ENCODE measurements around the gene ADAM30. TPM values are rescaled to one million over a fixed set of nuclear protein-coding genes. Genes with fewer than 3 reads are reported as not detected.

ADAM30 gene
- polyA plus RNA-seq, 6 donors from 2014 or later: not detected

DNA sequence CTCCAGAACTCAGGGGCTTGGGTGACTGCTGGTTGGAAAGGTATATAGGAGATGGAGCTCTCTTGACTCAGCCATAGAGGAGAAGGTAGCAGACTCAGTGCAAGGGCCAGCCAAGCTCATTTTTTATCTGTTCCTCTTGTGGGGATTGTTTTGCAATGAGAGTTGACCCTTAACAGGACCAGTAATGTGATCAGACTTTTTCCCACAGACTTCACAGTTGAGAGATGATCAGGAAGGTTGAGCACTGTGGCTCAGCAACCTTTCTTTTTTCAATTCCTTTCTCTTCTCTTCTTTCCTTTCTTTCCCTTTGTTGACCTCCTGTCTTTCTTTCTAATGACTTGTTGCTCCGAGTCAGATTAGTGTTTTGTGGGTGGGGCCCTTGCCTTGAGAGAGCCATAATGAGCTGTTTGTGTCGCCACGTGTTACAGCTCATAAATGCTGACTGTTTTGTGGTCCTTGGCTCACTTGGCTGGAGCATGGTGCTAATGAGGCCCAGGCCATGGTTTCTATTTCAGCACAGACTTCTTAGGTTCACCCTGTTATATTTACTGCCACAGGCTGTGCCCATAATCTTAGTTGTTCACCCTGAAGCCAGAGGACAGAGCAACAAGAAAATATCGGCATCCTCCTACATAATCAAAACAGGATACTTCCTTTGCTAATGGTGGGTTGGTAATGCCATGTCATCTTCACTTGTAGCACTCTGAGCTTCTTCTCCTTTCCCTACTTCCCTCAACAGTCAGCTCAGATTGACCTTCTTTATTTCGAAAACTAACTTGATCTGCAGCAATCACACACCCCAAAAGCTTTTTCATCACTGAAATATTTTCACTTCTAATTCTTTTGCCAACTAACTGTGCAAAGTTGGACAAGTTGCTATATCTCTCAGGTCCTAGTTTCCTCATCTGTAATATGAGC lies 13.9 kb downstream of the ADAM30 start:
- no peak overlapping the region for H3K4me3 Mint-ChIP-seq
- peaks cover 15 to 39% (median 19%) of the 10 kb centered on the region in 3 donors for H3K27me3 Mint-ChIP-seq
- no peak overlapping the region for H3K27ac Mint-ChIP-seq
- DNase-seq (no peak), ATAC-seq (ENCODE audit: low read depth in 2 of 2) (no peak)
- H3K9me3 Mint-ChIP-seq: peaks cover 0 to 2% (median 0%) of the 10 kb centered on the region in 7 donors
- H3K4me1 Mint-ChIP-seq: no peaks in the 10 kb centered on the region
- no peaks in the 10 kb centered on the region for H3K36me3 Mint-ChIP-seq

DNA sequence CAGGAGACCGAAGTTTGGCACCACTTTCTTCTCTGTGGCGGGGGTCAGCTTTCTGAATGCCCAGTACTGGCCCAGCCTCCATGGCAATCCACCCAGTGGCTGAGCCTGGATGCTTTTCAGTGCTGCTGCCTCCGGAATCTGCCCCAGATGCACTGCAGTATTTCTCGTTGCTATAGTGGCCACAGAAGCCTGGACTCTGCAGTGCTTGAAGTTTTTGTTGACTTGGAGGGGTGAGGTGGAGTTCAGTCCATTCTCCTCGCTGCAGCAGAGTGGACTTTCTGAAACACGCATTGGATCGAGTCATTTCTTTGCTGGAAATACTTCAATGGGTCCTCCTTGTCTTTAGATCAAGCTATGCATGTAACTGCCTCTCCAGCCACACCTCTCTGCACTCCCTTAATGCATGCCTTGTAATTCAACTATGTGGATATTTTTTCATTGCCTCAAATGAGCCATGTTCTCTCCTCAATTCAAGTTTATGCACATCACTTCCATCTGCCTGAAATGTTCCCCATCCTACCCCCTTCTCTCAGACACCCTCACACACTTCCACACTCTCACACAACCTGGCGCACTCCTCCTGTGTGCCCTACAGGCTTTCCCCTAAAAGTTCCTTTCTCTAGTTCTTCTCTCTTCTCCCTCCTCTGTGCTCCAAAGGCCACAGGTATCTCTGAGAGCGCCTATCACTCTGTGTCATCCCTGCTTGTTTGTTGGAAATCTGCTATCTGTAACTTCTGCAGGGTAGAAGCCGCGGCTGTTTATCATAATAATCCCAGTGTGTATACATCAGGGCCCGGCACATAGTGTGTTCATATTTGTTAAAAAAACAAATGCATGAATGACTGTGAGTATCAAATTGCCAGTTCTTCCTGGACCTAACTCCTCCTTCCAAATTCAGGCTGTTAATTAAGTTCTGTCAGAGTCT lies 16.5 kb downstream of the ADAM30 start:
- no peaks in the 10 kb centered on the region for H3K4me1 Mint-ChIP-seq
- ATAC-seq (ENCODE audit: low read depth in 2 of 2): no peak
- DNase-seq: no peak
- H3K4me3 Mint-ChIP-seq: no peak overlapping the region
- no peaks in the 10 kb centered on the region for H3K36me3 Mint-ChIP-seq
- no peak overlapping the region for H3K27ac Mint-ChIP-seq
- no peaks in the 10 kb centered on the region for H3K9me3 Mint-ChIP-seq
- H3K27me3 Mint-ChIP-seq: peaks cover 10 to 27% (median 10%) of the 10 kb centered on the region in 3 donors

DNA sequence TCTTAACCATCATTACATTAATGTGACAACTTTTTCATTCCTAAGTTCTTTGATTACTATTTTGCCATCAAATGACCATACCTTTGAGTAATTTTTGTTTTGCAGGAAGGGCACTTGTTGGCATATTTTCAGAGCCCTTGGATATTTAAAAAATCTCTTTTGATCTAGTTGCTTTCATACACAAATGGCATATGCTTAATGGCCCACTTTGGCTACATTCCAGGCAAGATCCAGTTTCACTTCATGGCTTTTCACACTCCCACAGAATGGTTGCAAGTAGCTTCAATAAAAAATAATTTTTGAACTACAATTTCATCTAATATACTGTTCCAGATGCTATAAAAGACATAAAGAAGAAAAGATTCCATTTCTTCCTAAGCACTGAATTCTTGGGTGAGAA lies 18.1 kb downstream of the ADAM30 start:
- DNase-seq: no peak
- Mint-ChIP-seq H3K9me3 (no peaks in the 10 kb centered on the region), H3K4me1 (no peaks in the 10 kb centered on the region), H3K4me3 (no peak overlapping the region), H3K27me3 (peaks cover 10 to 27% (median 11%) of the 10 kb centered on the region in 3 donors), H3K36me3 (no peaks in the 10 kb centered on the region), H3K27ac (no peak overlapping the region)
- ATAC-seq (ENCODE audit: low read depth in 2 of 2): no peak

DNA sequence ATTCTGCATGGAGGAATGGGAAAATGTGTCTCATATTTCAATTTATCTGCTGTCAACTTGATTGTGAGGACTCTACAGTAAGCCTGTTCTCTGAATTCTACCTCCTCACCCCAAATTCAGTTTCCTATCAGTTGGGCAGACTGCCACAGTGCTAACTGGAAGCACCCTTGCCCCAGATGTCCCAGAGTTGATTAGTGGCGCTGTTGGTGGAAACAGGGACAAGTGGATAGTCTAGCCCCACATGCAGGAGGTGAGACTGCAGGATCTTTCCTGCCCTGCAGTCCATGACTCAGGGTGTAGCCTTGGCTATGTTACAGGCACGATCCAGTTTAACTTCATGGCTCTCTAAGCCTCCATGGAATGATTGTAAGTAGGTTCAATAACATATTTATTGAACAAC lies 22.1 kb downstream of the ADAM30 start:
- Mint-ChIP-seq H3K36me3 (no peaks in the 10 kb centered on the region), H3K27ac (no peak overlapping the region), H3K27me3 (peaks cover 14 to 31% (median 18%) of the 10 kb centered on the region in 3 donors), H3K4me3 (no peak overlapping the region), H3K4me1 (peaks cover 0 to 4% (median 3%) of the 10 kb centered on the region in 3 donors), H3K9me3 (no peaks in the 10 kb centered on the region)
- ATAC-seq (ENCODE audit: low read depth in 2 of 2): no peak
- DNase-seq: no peak

DNA sequence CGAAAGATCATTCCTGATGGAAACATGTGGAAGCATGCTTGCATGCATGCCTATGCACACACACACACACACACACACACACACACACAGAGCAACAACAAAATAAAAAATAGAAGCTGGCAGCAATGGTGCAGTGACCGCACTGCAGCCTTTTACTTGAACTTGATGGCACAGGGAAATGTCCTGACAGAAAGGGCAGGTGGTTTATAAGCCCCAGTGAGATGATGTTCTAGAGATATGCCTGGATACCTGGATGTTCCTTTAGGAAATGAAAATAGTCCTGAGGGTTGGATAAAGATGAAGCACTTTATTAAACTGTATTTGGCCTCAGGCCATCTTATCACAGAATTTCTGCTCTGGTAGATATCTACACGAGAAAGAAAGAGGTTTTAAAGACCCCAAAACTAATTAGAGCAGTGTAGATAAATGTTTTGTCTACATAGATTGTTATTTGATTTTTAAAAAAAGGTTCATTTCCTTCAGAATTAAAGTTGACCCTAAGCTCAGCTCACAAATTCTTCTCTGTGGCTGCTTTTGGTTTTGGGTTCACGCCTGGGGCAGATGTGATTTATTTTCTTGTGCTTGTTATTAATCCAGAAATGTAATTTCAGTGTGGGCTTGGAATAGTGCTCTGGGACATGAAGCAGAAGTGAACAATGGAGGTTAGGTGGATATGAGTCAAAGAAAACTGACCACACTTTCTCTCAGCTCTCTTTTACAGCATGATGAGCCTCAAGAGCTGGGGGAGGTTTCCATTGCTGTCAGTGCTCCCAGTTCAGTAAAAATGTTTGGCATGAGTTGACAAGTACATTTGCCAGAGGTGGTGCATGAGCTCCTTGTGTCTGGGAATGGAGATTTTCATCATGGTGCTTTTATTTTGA lies 22.9 kb downstream of the ADAM30 start:
- DNase-seq (no peak), ATAC-seq (ENCODE audit: low read depth in 2 of 2) (no peak)
- H3K9me3 Mint-ChIP-seq: no peaks in the 10 kb centered on the region
- peaks cover 0 to 4% (median 3%) of the 10 kb centered on the region in 3 donors for H3K4me1 Mint-ChIP-seq
- peak overlapping the region in 1 of 6 donors; percentile 28 for H3K27ac Mint-ChIP-seq
- H3K27me3 Mint-ChIP-seq: peaks cover 9 to 24% (median 18%) of the 10 kb centered on the region in 3 donors
- no peak overlapping the region for H3K4me3 Mint-ChIP-seq
- H3K36me3 Mint-ChIP-seq: no peaks in the 10 kb centered on the region

DNA sequence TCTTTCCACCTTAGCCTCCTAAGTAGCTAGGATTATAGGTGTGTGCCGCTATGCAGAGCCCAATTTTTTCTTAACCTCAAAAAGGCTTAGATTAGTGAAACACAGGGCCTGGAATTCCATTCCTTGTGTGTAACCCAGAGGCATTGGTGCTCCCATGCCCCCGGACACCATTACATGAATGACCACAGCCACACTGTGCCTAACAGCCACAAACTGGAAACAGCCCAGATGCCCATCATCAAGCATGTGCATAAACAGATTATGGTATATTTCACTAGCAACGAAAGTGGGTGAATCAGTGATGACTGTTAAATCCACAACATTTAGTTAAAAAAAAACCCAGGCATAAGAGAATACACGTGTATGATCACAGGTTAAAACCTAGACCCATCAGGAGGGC lies 24.4 kb downstream of the ADAM30 start:
- ATAC-seq (ENCODE audit: low read depth in 2 of 2) (no peak), DNase-seq (no peak)
- Mint-ChIP-seq H3K27ac (no peak overlapping the region), H3K4me1 (peaks cover 0 to 4% (median 3%) of the 10 kb centered on the region in 3 donors), H3K9me3 (no peaks in the 10 kb centered on the region), H3K4me3 (no peak overlapping the region), H3K36me3 (no peaks in the 10 kb centered on the region), H3K27me3 (peaks cover 9 to 22% (median 18%) of the 10 kb centered on the region in 3 donors)

DNA sequence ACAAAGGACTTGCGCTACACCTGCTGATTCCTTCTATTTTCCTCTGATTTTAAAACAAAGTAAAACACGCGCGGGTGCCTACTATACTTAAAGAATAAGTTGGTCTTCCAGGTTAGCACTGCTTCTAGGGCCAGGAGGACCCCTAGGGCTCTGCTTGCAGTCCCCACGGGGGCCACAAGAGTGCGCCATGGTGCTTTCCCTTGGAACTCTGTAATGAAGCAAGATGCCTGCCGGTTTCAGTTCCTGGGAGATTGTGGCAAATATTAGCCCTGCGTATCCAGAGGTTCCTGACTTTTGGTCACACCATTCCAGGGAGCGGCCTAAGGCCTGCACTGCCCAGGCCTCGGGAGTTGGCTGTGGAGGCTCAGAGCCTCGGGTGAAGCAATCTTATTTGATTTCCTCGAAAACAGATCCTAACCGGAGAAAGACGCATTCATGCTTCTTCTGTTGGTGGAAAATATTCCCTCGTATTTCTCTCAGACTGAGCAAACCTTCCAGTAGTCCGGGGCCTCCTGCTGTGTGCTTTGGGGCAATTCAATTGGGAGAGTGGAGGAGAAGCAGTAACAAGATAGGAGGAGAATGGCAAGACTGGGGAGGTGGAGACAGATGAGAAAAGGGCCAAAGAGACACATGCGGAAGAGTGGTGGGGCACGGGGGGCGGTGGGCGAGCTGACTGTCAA lies 25.3 kb downstream of the ADAM30 start:
- ATAC-seq (ENCODE audit: low read depth in 2 of 2) (peak in 1 of 2 donors; percentile 46), DNase-seq (peak; percentile 55)
- Mint-ChIP-seq H3K4me1 (peaks cover 0 to 4% (median 3%) of the 10 kb centered on the region in 3 donors), H3K4me3 (no peak overlapping the region), H3K27ac (peak overlapping the region in 2 of 6 donors; percentile 6 to 8), H3K27me3 (peaks cover 13 to 22% (median 18%) of the 10 kb centered on the region in 3 donors), H3K36me3 (no peaks in the 10 kb centered on the region), H3K9me3 (no peaks in the 10 kb centered on the region)

DNA sequence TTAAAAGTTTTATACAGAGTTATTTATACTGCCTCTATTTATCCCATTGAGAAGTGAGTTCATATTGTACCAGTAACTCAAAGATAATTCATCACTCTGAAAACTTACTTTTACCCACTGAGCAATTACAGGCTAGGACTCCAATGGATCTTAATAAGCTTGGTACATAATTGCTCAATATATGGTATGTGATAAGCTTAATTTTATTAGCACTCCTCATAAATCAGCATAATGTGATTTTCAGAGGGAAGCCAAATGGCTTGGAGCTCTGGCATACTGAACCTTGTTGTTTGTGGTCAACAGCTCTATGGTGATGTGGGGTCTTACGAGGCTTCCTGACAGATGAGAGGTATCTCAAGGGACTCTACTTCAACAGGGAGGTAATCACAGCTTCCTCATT lies 26.3 kb downstream of the ADAM30 start:
- no peak for ATAC-seq (ENCODE audit: low read depth in 2 of 2)
- H3K27me3 Mint-ChIP-seq: peaks cover 16 to 22% (median 18%) of the 10 kb centered on the region in 3 donors
- no peaks in the 10 kb centered on the region for H3K36me3 Mint-ChIP-seq
- H3K9me3 Mint-ChIP-seq: no peaks in the 10 kb centered on the region
- peaks cover 0 to 4% (median 3%) of the 10 kb centered on the region in 3 donors for H3K4me1 Mint-ChIP-seq
- no peak overlapping the region for H3K27ac Mint-ChIP-seq
- no peak for DNase-seq
- no peak overlapping the region for H3K4me3 Mint-ChIP-seq

DNA sequence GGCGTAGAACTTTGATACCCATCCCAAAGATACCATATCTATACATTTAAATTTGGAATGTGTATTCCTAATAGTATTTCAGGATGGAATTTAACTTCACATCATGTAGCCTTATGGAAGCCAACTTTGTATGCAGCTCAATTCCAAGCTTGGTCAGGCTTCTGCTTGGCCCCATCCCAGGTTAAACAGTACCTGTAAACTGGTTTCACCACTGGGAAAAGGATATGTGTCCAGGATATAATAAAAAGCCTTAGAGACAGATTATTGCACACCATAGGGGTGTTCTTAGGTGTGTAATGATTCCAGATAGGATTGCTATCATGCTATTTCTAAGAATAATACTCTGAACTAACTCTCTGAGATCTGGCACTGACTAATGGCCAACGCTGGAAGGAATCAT lies 28.1 kb downstream of the ADAM30 start:
- H3K27ac Mint-ChIP-seq: no peak overlapping the region
- H3K36me3 Mint-ChIP-seq: no peaks in the 10 kb centered on the region
- peaks cover 13 to 24% (median 18%) of the 10 kb centered on the region in 3 donors for H3K27me3 Mint-ChIP-seq
- peaks cover 0 to 4% (median 3%) of the 10 kb centered on the region in 3 donors for H3K4me1 Mint-ChIP-seq
- DNase-seq: no peak
- no peak overlapping the region for H3K4me3 Mint-ChIP-seq
- ATAC-seq (ENCODE audit: low read depth in 2 of 2): no peak
- H3K9me3 Mint-ChIP-seq: no peaks in the 10 kb centered on the region

DNA sequence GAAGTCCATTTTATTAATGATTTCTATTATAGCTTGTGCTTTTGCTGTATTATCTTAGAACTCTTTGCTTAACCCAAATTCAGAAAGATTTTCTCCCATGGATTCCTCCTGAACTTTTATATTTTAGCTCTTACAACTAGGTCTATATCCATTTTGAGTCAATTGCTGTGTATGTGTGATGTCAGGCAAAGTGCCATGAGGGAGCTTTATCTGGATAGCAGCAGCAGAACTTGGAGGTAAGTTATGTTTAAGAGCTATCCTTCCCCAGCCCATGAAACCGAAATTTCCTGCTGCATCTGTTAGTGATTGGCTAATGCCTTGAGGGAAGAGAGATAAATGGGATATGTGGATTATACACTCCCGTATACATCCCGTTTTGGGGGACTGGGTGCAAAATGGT lies 29.9 kb downstream of the ADAM30 start:
- H3K27ac Mint-ChIP-seq: no peak overlapping the region
- H3K27me3 Mint-ChIP-seq: peaks cover 6 to 23% (median 21%) of the 10 kb centered on the region in 3 donors
- H3K4me1 Mint-ChIP-seq: peaks cover 0 to 4% (median 3%) of the 10 kb centered on the region in 3 donors
- no peak overlapping the region for H3K4me3 Mint-ChIP-seq
- no peak for ATAC-seq (ENCODE audit: low read depth in 2 of 2)
- no peaks in the 10 kb centered on the region for H3K9me3 Mint-ChIP-seq
- DNase-seq: no peak
- no peaks in the 10 kb centered on the region for H3K36me3 Mint-ChIP-seq

DNA sequence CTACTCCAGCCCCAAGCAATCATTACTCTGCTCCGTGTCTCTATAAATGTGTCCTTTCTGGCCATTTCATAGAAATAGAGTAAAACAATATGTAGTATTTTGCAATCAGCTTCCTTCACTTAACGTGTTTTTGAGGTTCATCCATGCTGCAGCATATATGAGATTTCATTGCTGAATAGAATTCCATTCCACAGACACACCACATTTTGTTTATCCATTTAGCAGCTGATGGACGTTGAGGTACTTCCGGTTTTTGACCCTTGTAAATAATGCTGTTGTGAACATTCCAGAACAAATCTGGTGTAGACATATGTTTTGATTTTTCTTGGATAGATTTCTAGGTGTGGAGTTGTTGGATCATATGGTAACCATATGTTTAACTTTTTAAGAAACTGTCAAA lies 30.7 kb downstream of the ADAM30 start:
- no peak for ATAC-seq (ENCODE audit: low read depth in 2 of 2)
- H3K4me1 Mint-ChIP-seq: no peaks in the 10 kb centered on the region
- H3K27me3 Mint-ChIP-seq: peaks cover under 1 to 17% (median 14%) of the 10 kb centered on the region in 3 donors
- H3K27ac Mint-ChIP-seq: no peak overlapping the region
- H3K36me3 Mint-ChIP-seq: no peaks in the 10 kb centered on the region
- DNase-seq: no peak
- H3K9me3 Mint-ChIP-seq: no peaks in the 10 kb centered on the region
- H3K4me3 Mint-ChIP-seq: peak overlapping the region in 1 of 8 donors; percentile 21

DNA sequence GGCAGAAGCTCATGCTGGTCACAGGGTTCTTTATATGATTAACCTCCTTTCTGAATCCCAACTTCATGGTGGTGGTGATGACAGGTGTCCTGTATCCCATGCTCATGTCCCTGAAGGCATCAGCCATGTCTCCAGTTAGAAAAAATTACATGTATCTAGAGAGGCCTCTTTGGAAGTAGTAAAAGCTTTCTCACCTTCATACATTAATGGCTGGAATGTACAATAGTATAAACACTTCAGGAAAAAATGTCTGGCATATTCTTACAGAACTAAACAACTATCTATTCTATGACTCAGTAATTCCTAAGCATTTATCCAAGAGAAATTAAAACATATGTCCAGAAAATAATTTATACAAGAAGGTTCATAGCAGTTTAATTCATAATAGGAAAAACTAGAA lies 34.0 kb downstream of the ADAM30 start:
- no peak for ATAC-seq (ENCODE audit: low read depth in 2 of 2)
- Mint-ChIP-seq H3K4me1 (no peaks in the 10 kb centered on the region), H3K9me3 (no peaks in the 10 kb centered on the region), H3K27me3 (peaks cover 14 to 26% (median 19%) of the 10 kb centered on the region in 3 donors), H3K4me3 (no peak overlapping the region), H3K27ac (no peak overlapping the region), H3K36me3 (no peaks in the 10 kb centered on the region)
- DNase-seq: no peak
